HL-60 (cell line): ENCODE results near the gene CLECL1.

Experiments
- GABPA ChIP-seq: IDR thresholded peaks from 2 replicates; pipeline ENCODE4 v1.6.1; 2012; ENCODE audit warnings: low read depth
- POLR2AphosphoS5 ChIP-seq: IDR thresholded peaks from 2 replicates; pipeline ENCODE4 v1.6.1; 2012; ENCODE audit warnings: low read depth
- SPI1 ChIP-seq: IDR thresholded peaks from 2 replicates; pipeline ENCODE4 v1.6.1; 2012; ENCODE audit warnings: low read depth, mild to moderate bottlenecking, borderline replicate concordance
- TF ChIP-seq, protein P1 (sequence below): IDR thresholded peaks from one replicate; pipeline ENCODE4 v1.5.1; 2011; ENCODE audit warnings: low read length, control low read depth, inconsistent platforms; ENCODE audit not compliant: insufficient read depth
- TF ChIP-seq, protein P2 (sequence below): IDR thresholded peaks from 2 replicates; pipeline ENCODE4 v1.6.1; 2012; ENCODE audit warnings: low read depth; ENCODE audit not compliant: insufficient replicate concordance

DNA sequence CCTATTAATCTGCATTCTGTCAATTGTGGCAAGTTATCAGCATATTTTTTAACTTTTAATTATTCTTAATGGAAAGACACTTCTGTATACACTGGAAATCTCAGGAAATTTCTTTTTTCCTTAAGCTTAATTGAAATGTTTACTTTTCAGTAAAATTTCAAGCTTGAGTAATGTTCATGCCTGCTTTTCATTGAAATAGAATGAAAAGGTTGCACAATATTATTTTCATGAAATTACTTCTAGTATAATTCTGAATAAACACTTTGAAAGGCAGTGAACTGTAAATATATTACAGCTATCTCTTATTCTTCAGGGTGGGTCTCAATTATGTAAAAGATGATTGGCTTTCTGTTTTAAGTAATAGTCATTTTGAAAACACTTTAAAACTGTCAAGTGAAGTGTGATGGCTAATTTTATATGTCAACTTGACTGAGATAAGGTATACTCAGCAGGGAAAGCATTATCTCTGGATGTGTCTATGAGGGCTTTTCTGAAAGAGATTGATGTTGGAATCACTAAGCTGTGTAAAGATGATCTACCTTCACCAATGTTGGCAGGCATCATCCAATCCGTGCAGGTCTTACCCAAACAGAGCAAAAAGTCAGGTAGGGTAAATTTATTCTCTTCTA is 33.5 kb downstream of the CLECL1 start:
- TF ChIP-seq GABPA: no peak
- TF ChIP-seq SPI1: no peak
- TF ChIP-seq, protein P1, sequence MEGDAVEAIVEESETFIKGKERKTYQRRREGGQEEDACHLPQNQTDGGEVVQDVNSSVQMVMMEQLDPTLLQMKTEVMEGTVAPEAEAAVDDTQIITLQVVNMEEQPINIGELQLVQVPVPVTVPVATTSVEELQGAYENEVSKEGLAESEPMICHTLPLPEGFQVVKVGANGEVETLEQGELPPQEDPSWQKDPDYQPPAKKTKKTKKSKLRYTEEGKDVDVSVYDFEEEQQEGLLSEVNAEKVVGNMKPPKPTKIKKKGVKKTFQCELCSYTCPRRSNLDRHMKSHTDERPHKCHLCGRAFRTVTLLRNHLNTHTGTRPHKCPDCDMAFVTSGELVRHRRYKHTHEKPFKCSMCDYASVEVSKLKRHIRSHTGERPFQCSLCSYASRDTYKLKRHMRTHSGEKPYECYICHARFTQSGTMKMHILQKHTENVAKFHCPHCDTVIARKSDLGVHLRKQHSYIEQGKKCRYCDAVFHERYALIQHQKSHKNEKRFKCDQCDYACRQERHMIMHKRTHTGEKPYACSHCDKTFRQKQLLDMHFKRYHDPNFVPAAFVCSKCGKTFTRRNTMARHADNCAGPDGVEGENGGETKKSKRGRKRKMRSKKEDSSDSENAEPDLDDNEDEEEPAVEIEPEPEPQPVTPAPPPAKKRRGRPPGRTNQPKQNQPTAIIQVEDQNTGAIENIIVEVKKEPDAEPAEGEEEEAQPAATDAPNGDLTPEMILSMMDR: no peak
- no peak for TF ChIP-seq POLR2AphosphoS5
- TF ChIP-seq, protein P2, sequence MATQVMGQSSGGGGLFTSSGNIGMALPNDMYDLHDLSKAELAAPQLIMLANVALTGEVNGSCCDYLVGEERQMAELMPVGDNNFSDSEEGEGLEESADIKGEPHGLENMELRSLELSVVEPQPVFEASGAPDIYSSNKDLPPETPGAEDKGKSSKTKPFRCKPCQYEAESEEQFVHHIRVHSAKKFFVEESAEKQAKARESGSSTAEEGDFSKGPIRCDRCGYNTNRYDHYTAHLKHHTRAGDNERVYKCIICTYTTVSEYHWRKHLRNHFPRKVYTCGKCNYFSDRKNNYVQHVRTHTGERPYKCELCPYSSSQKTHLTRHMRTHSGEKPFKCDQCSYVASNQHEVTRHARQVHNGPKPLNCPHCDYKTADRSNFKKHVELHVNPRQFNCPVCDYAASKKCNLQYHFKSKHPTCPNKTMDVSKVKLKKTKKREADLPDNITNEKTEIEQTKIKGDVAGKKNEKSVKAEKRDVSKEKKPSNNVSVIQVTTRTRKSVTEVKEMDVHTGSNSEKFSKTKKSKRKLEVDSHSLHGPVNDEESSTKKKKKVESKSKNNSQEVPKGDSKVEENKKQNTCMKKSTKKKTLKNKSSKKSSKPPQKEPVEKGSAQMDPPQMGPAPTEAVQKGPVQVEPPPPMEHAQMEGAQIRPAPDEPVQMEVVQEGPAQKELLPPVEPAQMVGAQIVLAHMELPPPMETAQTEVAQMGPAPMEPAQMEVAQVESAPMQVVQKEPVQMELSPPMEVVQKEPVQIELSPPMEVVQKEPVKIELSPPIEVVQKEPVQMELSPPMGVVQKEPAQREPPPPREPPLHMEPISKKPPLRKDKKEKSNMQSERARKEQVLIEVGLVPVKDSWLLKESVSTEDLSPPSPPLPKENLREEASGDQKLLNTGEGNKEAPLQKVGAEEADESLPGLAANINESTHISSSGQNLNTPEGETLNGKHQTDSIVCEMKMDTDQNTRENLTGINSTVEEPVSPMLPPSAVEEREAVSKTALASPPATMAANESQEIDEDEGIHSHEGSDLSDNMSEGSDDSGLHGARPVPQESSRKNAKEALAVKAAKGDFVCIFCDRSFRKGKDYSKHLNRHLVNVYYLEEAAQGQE: no peak
